Activated CD8-positive, alpha-beta memory T cell treated with anti-CD3 and anti-CD28 coated beads, Interleukin-2, amount 50 U/mL, for 48 hours (primary cell): Measurements from ENCODE around the gene SLC5A5.

ENCODE experiments used
- DNase-seq: peaks from one replicate; pipeline ENCODE4 v3.0.0-alpha.2; 2020

Gene SLC5A5

DNA sequence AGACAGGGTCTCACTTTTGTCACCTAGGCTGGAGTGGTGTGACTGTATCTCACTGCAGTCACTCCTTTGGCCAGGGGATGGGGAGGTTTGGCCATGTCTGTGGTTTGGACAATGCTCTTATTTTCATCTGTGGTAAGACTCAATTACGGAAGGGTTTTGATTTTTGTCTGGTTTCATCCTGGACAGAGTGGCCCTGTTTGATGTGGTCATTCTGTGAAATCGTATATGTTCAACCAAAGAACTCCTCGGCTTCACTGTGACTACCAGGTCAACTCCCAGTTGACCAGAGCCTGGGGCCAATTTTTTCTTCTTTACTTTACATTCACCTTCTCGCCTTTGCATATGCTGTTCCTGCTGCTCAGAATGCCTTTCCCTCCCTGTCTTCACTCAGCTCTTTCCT is 54.3 kb downstream of the SLC5A5 start:
- DNase-seq: no peak

GRCh38 chr19:17929056-17929455 is 57.3 kb downstream of the SLC5A5 start:
- DNase-seq: no peak

DNA sequence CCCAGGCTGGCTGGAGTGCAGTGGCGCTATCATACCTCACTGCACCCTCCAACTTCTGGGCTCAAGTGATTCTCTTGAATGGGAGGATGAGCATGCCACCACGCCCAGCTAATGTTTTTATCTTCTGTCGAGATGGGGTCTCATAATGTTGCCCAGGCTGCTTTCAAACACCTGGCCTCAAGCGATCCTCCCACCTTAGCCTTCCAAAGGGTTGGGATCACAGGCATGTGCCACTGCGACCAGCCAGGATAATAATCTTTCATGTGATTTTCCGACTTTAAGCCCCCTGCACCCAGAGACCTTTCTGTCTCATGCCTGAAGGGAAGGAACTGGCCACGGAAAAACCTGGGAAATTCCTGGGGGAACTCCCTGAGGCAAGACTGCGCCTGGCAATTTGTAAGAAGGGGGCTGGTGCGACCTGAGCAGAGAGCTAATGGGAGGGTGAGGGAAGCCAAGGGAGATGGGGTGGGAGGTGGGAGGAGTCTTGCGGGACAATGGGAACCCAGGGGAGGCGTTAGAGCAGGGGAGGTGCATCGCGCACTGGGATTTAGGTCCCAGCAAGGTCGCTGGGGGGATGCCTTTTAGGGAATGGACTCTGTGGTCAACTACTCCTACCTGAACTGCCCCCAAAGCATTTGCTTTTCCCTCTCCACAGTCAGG is 59.9 kb downstream of the SLC5A5 start:
- DNase-seq: no peak

DNA sequence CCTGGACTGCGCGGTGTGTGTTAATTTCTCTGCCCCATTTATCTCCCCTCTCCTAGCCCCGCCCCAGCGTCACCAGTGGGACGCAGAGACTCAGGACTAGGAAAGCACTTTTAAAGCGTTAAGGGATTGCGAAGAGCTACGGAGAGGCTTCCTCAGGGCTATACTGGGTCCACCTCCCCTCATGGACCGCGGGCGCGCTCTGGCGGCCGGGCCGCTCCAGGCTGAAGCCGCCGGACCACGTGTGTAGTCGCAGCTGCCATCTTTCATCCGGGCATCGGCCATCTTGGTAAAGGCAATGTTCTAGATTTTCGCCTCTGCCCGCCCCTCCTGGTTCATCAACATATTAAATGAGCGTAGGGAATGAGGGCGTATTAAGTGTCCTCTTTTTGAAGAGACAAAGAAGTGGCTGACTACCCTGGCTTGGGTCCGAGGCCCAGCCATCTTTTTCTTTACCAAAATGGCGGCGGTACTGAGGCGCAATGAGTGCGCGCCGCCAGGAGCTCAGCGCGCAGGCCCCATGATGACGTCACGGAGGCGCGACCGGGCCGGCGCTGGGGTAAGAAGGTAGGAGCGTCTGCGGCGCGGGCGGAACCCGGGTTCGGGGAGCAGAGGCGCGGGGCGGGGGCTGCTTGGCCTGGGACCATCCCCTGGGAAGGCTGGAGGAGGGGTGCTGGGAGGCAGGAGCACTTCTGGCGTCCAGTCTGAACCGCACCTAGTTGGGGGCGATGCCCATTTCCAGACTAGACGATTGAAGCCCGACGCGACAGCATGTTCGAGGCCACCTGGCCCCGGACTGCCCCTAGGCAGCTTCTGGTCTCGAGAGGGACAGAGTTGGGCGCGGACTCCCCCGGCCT is 61.0 kb downstream of the SLC5A5 start, which contains the start of gene CCDC124:
Gene CCDC124 (plus strand): TSS at position 531 of the 854 bp plus-strand sequence. CDS start 3,406 bp downstream, outside the sequence.
- peak; percentile 97 for DNase-seq

DNA sequence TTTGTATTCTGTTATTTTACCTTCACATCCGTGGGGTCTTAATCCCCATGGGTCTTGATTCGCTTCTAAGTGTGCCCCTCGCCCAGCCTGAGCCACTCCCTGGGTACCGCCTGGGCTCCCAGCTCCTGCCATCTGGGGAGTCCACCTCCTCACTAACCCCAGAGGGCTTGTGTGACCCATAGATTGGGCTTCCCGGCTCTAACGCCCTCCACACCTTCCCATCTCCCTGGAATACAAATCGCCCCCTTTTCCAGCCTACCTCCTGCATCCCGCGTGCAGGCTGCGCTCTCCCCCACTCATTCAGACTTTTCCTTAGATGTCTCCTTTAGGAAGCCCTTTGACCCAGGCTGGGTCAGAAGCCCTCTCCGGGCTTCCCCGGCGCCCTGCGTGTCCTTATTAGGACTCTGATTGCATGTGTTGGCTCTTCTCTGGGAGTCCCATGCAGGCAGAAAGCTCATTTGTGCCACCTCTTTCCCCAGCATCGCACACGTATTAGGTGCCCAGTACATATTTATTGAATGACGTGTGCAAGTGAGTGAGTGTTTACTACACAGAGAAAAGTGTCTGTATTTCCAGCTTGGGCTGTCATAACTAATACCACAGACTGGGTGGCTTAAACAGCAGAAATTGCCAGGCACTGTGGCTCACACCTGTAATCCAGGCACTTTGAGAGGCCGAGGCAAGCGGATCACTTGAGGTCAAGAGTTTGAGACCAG is 61.8 kb downstream of the SLC5A5 start:
- DNase-seq: no peak

DNA sequence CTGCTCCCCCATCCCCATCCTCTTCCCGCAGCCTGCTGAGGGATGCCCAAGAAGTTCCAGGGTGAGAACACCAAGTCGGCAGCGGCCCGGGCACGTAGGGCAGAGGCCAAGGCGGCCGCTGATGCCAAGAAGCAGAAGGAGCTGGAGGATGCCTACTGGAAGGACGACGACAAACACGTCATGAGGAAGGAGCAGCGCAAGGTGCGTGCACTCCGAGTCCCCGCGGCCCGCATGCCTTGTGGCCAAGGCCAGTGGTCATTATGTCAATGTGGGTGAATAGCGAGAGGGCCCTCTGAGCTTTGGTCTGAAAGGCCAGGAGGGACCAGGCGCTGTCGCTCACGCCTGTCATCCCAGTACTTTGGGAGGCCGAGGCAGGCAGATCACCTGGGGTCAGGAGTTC is 64.6 kb downstream of the SLC5A5 start:
- DNase-seq: no peak

DNA sequence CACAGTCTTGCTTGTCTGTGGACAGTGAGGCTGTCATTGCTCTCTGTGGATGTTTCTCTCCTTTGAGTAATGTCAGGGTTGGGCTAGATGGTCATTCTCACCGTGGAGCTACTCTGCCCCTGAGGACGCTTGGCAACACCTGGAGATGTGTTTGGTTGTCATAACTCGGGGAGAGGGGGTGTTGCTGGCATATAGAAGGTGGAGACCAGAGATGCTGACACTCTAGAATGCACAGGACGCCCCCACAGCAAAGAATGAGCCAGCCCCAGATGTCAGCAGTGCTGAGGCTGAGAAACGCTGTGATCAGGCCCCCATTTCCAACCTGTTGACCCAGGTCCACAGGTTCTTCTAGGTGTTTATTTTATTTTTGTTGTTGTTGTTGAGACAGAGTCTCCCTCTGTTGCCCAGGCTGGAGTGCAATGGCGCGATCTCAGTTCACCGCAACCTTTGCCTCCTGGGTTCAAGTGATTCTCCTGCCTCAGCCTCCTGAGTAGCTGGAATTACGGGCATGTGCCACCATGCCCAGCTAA is 65.7 kb downstream of the SLC5A5 start:
- no peak for DNase-seq

GRCh38 chr19:17938092-17938845 is 66.5 kb downstream of the SLC5A5 start:
- DNase-seq: peak; percentile 91

DNA sequence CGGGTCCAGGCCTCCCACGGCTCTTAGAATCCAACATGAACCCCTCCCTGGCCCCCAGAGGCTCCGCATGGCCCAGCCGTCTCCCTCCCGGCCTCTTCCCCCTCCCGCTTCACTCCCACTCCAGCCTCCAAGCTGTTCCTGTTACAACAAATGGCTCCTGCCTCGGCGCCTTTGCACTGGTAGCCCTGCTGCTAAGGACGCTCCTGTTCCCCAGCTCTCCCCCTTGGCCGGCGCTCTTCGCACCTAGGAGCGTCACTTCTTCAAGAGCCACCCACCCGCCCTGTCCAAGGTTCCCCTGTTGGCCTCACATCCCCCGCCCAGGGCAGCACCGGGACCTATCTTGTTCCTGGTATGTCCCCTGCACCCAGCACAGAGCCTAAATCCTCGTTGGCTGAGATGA is 70.4 kb downstream of the SLC5A5 start:
- DNase-seq: no peak

- DNase-seq: no peak
Measured at GRCh38 chr19:17942582-17943273, 71.0 kb downstream of the SLC5A5 start.

GRCh38 chr19:17943274-17944221 is 71.8 kb downstream of the SLC5A5 start:
- no peak for DNase-seq

DNA sequence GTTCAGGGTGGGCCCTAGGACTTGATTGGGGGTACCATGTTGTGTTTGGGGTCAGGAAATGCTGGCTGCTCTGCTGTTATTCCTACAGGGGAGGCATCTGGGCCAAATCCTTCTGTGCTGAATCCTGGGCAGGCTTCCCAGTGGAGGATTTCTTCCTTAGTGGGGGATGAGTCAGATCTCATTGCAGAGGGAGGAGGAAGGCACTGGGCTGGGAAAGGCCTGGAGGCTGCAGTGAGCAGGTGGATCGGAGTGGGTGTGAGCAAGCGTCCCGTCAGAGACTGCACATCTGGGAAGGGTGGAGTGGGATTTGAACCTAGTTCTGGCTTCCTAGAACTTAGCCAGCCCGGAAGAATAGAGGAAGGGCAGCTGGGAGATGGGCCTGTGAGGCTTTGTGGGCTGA is 72.6 kb downstream of the SLC5A5 start:
- no peak for DNase-seq
